GM15510 (cell line): ENCODE data around the gene RBPJ.

ENCODE experiments used
- POLR2A ChIP-seq: IDR thresholded peaks from 3 replicates; pipeline ENCODE4 v1.6.1; 2011; ENCODE audit warnings: borderline replicate concordance; ENCODE audit not compliant: insufficient read length; ENCODE audit errors: extremely low read depth

RBPJ gene

GRCh38 chr4:26441102-26441501, 120.3 kb downstream of the RBPJ start:
- no peak for TF ChIP-seq POLR2A

GRCh38 chr4:26441771-26442170, 121.0 kb downstream of the RBPJ start:
- TF ChIP-seq POLR2A = no peak

- no peak for TF ChIP-seq POLR2A
These were observed 126.6 kb downstream of the RBPJ start for GRCh38 chr4:26447378-26447777.

DNA sequence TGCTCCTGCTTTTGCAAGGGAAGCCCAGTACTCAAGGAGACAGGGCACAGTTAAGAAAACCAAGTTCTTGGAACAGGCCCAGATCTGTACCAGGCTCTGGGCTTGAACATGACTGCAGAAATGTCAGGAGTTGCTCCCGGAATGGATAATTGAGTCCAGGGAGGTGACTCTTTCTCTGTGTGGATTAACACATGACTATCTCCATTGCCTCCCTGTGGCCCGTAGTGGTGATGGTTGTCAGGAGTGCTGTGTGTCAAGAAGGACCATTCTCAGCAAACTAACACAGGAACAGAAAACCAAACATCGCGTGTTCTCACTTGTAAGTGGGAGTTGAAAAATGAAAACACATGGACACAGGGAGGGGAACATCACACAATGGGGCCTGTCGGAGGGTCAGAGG, 129.6 kb downstream of the RBPJ start:
- TF ChIP-seq POLR2A = no peak

DNA sequence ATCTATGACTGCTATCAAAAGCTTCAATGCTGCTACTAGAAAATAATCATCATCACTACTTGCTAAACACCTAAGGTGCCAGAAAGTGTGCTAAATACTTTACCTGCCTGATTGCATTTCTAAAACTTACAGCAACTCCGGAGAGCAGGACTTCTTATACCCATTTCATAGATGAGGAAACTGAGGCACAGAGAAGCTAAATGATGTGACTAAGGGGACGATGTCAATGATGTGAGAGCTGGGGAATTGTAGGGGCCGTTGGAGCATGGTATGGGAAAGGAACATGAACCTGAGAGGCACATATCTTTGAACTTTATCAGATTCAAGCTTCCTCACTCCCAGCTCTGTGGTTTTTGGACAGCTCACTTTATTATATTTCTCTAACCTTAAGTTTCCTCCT, 130.8 kb downstream of the RBPJ start:
- no peak for TF ChIP-seq POLR2A

GRCh38 chr4:26452565-26453531, 132.0 kb downstream of the RBPJ start:
- no peak for TF ChIP-seq POLR2A

GRCh38 chr4:26454961-26455360, 134.1 kb downstream of the RBPJ start:
- TF ChIP-seq POLR2A = no peak

DNA sequence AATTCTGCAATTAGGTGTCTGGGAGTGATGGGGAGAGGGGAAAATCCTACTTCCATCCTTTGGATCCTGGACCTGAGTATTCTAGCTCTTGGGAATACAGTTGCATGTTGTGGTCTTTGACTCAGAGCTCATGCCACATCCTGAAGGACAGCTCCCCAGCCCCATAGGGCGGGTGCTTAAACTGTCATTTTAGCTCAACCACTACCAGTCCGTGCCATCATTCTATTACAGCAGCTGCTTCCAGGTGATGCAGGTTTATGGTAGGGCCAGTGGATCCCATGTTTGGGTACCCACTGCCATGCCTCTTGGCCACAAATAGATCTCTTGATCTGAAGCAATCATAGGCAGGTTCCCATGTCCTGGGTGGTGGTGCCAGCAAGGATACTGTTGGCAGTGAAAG, 134.8 kb downstream of the RBPJ start:
- TF ChIP-seq POLR2A = no peak

GRCh38 chr4:26457412-26457811, 136.6 kb downstream of the RBPJ start:
- no peak for TF ChIP-seq POLR2A

GRCh38 chr4:26458157-26458561, 137.3 kb downstream of the RBPJ start:
- no peak for TF ChIP-seq POLR2A

- no peak for TF ChIP-seq POLR2A
These were observed 138.4 kb downstream of the RBPJ start for GRCh38 chr4:26459054-26459755.

DNA sequence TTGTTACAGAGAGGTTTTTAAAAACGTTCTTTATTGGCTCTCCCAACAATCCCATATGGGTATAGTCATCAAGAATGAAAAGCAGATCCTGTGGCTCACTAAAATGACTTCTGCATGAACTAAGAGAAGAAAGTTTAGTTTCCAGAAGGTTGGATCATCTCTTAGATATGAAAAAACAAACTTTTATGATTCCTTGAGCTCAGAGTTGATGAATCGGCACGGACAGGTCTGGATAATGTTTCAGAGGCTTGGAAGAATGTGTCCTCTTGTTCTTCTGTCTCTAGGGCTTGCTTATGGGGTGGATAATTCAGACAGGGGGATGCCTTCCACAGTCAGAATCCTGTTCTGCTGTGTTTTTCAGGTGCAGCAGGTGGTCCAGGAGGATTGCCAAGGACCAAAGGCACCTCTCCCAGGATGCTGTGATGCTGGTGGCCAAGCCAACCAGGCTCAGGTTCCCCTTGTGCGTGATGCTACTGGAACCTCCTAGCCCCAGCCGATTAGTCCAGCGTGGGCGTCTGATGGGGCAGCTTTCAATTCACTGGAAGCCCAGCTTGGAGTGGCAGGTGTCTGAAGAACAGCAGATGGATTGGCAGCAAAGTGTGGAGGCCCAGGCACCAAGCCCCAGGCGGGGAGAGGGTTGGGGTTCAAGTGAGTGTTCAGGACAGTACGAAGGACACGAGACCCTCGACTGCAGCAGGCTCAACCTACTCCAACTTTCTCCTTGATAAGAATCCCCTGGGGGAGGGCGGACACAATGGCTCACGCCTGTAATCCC, 139.1 kb downstream of the RBPJ start:
- TF ChIP-seq POLR2A = no peak

DNA sequence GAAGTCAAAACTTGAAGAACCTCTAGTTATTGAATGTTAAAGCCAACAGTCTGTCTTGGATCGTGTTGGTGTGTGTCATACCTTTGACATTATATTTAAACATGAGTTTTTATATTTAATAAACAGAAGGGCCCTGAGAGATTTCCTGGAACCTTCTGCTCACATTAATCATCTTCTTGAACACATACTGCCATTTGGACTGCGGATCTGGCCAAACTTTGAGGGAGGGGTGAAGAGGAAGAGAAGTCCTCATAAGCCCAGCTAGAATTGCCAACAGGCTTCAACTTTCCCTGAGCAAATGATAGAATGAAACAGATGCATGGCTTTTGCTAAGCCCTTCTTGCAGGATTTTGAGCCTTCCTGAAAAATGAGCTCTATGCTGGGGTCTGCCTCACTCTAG, 142.1 kb downstream of the RBPJ start:
- TF ChIP-seq POLR2A = no peak

- no peak for TF ChIP-seq POLR2A
These were observed 142.6 kb downstream of the RBPJ start for GRCh38 chr4:26463386-26463785.

GRCh38 chr4:26464420-26465095, 143.7 kb downstream of the RBPJ start:
- no peak for TF ChIP-seq POLR2A

DNA sequence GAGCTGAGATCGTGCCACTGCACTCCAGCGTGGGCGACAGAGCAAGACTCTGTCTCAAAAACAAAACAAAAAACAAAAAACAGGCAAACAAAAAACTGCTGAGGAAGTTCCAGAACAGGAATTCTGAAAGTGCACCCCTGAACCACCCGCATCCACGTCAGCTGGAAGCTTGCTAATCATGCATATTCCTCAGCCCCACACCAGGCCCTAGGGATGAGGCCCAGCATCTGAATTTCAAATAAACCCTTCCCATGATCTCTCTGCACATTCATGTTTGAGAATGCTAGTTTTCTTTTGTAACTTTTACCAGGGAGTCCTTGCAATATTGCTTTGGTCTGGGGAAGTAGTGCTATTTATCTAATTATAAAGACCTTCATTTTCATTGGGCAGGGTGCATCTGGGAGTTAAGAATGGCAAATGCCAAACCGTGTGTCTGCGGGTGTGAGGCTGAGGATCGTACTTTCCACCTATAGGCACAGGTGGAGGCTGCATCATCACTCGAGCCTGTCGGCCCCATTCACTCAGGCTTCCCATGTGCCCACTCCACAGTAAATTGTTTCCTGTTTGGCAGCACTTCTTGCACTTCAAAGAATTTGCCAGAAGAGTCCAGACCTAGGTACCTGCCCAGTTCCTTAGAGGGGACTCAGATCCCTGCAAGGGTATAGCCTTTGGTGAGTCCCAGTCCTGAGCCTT, 145.9 kb downstream of the RBPJ start:
- TF ChIP-seq POLR2A = no peak
